Activated T-cell treated with anti-CD3 and anti-CD28 coated beads, Interleukin-2, amount 50 U/mL, for 48 hours (primary cell): ENCODE data around the gene TEX19.

ENCODE experiments used
- DNase-seq, 2 experiments: peaks; one replicate each; pipeline ENCODE4 v3.0.0-alpha.2; 2020

The TEX19 gene

GRCh38 chr17:82358465-82359350 is at the start of gene TEX19:
TEX19 (plus strand) TSS chr17:82359247; CDS start chr17:82362151, 2,904 bp downstream.
- no peak for DNase-seq

GRCh38 chr17:82309656-82310570 is 49.1 kb upstream of the TEX19 start:
- no peak for DNase-seq

GRCh38 chr17:82310877-82311276 is 48.2 kb upstream of the TEX19 start:
- DNase-seq = no peak

GRCh38 chr17:82311971-82312370 is 47.1 kb upstream of the TEX19 start:
- DNase-seq = no peak

- no peak for DNase-seq
These were observed 45.6 kb upstream of the TEX19 start for GRCh38 chr17:82313195-82314011.

- no peak for DNase-seq
These were observed 44.9 kb upstream of the TEX19 start for GRCh38 chr17:82314012-82314726.

GRCh38 chr17:82314727-82315605 is 44.1 kb upstream of the TEX19 start:
- no peak for DNase-seq

GRCh38 chr17:82315703-82316358 is 43.2 kb upstream of the TEX19 start:
- DNase-seq = peak; percentile 65 to 71

- peak in 1 of 2 experiments; percentile 66 for DNase-seq
These were observed 42.2 kb upstream of the TEX19 start for GRCh38 chr17:82316651-82317393.

- DNase-seq = peak; percentile 82 to 86
These were observed 41.5 kb upstream of the TEX19 start, which contains the start of gene CD7 for GRCh38 chr17:82317394-82318168. CD7 (minus strand) TSS chr17:82317608; CDS start chr17:82317495, 113 bp downstream.

GRCh38 chr17:82318169-82318498 is 40.9 kb upstream of the TEX19 start:
- DNase-seq = no peak

GRCh38 chr17:82318772-82319606 is 40.1 kb upstream of the TEX19 start:
- DNase-seq = no peak

GRCh38 chr17:82319619-82320062 is 39.4 kb upstream of the TEX19 start:
- no peak for DNase-seq

- no peak for DNase-seq
These were observed 38.8 kb upstream of the TEX19 start for GRCh38 chr17:82320140-82320840.

- peak; percentile 85 to 87 for DNase-seq
These were observed 37.8 kb upstream of the TEX19 start for GRCh38 chr17:82320956-82321927.

GRCh38 chr17:82321947-82322466 is 37.0 kb upstream of the TEX19 start:
- peak; percentile 48 to 60 for DNase-seq
